Muscle of leg (tissue), 11 donors: ENCODE data around the gene SH3TC2. TPM values are rescaled to one million over a fixed set of nuclear protein-coding genes. Genes with fewer than 3 reads are reported as not detected.
A peak's percentile ranks its signal among the peaks of the same experiment; 100 is the strongest.

Experiments used
- DNase-seq: peaks from one replicate; pipeline ENCODE4 v3.0.0; 2013
- H3K27ac ChIP-seq: one replicate; pipeline ENCODE4 v1.5.1; 2013; ENCODE audit warnings: mild to moderate bottlenecking, low read length, control low read depth
- H3K27me3 ChIP-seq: one replicate; pipeline ENCODE4 v1.6.1; 2013; ENCODE audit warnings: low read length; ENCODE audit not compliant: control insufficient read depth, insufficient read depth
- H3K36me3 ChIP-seq: one replicate; pipeline ENCODE4 v1.6.1; 2013; ENCODE audit warnings: low read length; ENCODE audit not compliant: control insufficient read depth, insufficient read depth
- H3K4me1 ChIP-seq: one replicate; pipeline ENCODE4 v1.6.1; 2013; ENCODE audit warnings: low read length; ENCODE audit not compliant: control insufficient read depth, insufficient read depth
- H3K4me3 ChIP-seq: one replicate; pipeline ENCODE4 v1.5.1; 2013; ENCODE audit warnings: low read length, control low read depth
- H3K9me3 ChIP-seq: replicated peaks from 2 replicates; pipeline ENCODE4 v1.6.1; 2013; ENCODE audit warnings: low read depth, low read length; ENCODE audit not compliant: control insufficient read depth
- WGBS: methylation state at CpG from one replicate; pipeline ENCODE4 v1.1.5; 2013; ENCODE audit warnings: missing lambda C conversion rate; ENCODE audit not compliant: insufficient coverage; 5-methylcytosine and 5-hydroxymethylcytosine counted together
- polyA plus RNA-seq, 8 donors: library from polyadenylated mRNA; unstranded; fragments of 120-200 nt; gene quantifications; one replicate each; pipeline versions ENCODE4 v1.2.1 to v1.2.3, GENCODE V29; 2013; ENCODE audit warnings: inconsistent platforms in 1 of 8, low replicate concordance in 1 of 8; ENCODE audit not compliant: insufficient read length in 8 of 8, insufficient read depth in 1 of 8
- total RNA-seq: library from RNA; stranded (reverse); fragments of 120-200 nt; gene quantifications from one replicate; pipeline ENCODE4 v1.2.4, GENCODE V29; 2013

Gene SH3TC2
- total and polyA plus RNA-seq, 9 donors = 0.84 to 3.0 (median 1.6) TPM

DNA sequence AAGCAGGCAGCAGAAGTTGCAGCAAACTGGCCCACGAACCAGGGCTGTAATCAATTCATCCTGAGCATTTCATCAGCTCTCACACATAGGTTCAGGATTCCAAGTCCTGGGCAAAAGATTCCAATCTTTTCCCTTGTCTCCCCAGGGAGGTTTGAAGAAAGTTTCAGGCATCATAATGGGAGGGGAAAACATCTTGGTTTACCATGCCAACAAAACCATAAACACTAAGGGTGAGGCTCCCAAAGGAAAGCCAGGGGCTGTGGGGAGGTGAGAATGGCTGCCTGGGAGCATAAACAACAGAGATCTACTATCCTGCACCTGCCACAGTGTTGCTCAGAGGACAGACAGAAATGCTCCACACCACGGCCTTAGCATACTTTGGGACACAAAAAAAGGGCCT lies 94.6 kb downstream of the SH3TC2 start:
- no peak for DNase-seq
- WGBS = 42% methylated on average over 1 of the region's 2 CpGs
- Histone ChIP-seq H3K27me3 (no peaks in the 10 kb centered on the region), H3K9me3 (no peaks in the 10 kb centered on the region), H3K4me3 (no peak overlapping the region), H3K4me1 (peaks cover 65% of the 10 kb centered on the region), H3K36me3 (no peaks in the 10 kb centered on the region), H3K27ac (peak overlapping the region; percentile 47)

DNA sequence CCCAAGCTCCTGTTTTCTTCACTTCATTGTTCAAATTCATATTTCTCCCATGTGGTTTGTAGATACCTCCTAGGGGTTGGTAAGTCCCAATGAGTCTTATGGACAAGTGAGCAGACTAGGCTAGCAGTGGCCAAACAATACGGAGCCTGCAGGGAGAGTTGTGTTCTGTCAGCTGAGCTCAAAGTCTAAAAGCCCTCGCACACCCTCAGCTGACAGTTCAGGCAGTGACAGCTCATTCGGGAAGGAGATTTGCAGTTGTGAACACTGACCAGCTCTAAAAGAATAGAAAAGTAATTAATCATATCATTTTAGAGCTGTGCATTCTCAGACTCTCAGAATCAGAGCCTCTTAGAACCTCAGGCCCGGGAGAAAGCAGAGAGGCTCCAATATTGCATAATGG lies 95.1 kb downstream of the SH3TC2 start:
- 80% methylated on average over 1 of the region's 4 CpGs for WGBS
- H3K4me1 ChIP-seq = peaks cover 60% of the 10 kb centered on the region
- H3K36me3 ChIP-seq = no peaks in the 10 kb centered on the region
- no peak overlapping the region for H3K27ac ChIP-seq
- no peaks in the 10 kb centered on the region for H3K27me3 ChIP-seq
- no peak for DNase-seq
- no peaks in the 10 kb centered on the region for H3K9me3 ChIP-seq
- no peak overlapping the region for H3K4me3 ChIP-seq

DNA sequence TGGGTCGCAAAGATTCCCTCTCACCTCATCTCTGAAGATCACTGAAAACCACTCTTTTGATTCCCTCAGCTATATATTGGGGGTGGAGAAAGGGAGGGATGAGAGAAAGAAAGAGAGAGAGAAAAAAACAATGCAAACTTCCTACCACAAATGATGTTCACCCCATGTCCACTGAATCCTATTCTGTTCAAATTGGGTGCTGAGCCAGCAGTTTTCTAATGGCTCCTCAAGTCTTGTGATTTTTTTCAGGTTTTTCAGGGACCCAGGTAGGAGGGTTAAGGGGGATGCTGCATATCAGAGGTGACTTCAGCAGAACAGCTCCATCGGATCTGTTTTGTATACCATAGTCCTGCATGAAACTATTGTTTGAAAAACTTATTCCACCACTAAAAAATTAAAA lies 95.9 kb downstream of the SH3TC2 start:
- H3K9me3 ChIP-seq = no peaks in the 10 kb centered on the region
- no peaks in the 10 kb centered on the region for H3K36me3 ChIP-seq
- H3K27me3 ChIP-seq = no peaks in the 10 kb centered on the region
- no CpG with 5 or more reads among the region's 2 CpGs for WGBS
- H3K4me1 ChIP-seq = peaks cover 55% of the 10 kb centered on the region
- H3K4me3 ChIP-seq = no peak overlapping the region
- no peak for DNase-seq
- H3K27ac ChIP-seq = no peak overlapping the region

DNA sequence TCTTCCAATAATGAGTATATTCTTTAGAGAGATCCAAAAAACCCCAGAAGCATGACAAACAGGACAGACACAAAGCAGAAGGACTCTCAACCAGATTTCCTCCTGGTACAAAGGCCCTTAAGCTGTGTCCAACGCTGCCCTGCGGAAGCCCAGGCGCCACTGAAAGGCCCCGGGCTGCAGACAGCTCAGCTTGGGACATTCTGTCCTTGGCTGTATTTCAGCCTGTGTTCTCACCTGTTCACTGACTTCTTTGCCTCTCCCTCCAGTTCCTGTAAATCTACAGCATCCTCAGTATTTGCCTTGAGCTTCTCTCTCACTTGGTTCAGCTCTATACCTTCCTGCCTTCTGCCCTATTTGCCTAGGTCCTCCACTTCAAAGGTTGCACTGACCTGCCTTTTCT lies 96.5 kb downstream of the SH3TC2 start:
- 73% methylated on average over 4 of the region's 4 CpGs for WGBS
- H3K36me3 ChIP-seq = no peaks in the 10 kb centered on the region
- no peaks in the 10 kb centered on the region for H3K27me3 ChIP-seq
- H3K4me3 ChIP-seq = no peak overlapping the region
- H3K4me1 ChIP-seq = peaks cover 55% of the 10 kb centered on the region
- H3K27ac ChIP-seq = peak overlapping the region; percentile 80
- DNase-seq = no peak
- H3K9me3 ChIP-seq = no peaks in the 10 kb centered on the region

DNA sequence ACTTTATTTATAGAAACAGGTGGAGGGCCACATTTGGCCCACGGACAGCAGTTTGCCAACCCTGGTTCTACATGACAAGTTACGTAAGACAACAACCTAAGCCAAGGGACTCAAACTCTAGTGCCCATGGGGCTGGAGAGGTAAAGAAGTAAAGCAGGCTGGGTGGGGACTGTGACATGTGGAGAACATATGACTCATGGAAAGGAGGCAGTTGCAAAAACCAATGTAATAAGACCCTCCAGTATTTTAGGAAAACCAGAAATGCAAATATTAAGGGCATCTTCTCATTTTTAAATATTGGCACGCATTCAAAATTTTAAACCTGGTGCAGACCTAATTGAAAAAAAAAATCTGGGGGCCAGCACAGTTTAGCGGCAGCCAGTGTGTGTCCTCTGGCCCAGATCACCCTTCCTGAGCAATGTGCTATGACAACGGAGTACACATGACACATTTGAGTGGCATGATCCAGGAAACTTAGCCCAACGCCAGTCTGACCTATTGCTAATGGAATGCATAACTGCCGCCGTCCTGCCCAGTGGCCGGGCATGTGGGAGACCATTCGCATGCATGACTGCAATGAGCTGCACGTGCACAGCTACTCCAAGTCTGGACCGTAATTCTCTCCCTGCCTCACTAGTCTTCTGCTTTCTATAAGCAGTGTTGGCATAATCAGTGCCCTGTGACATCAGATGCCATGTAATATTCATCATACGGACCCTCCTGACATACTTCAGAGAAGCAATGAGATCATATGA lies 97.2 kb downstream of the SH3TC2 start:
- Histone ChIP-seq H3K36me3 (no peaks in the 10 kb centered on the region), H3K4me1 (peaks cover 51% of the 10 kb centered on the region), H3K4me3 (no peak overlapping the region), H3K27ac (peak overlapping the region; percentile 80), H3K27me3 (no peaks in the 10 kb centered on the region), H3K9me3 (no peaks in the 10 kb centered on the region)
- peak; percentile 90 for DNase-seq
- WGBS = 63% methylated on average over 10 of the region's 13 CpGs

DNA sequence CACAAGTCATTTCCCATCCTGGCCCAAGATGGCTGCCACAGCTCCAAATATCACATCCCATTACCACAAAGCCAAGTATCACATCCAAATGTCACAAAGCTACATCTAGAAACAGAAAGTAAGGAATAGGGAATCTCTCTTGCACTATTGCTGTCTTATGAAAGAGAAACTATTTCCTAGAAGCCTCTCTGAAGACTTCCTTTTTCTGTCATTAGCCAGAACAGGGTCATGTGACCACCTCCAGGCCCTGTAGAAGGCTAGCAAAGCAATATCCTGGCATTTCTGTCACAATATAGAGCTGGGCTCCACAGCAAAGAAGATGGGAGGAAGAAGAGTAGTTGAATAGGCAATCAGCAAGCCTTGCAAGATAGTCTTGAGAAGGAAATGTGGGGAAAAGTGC lies 99.2 kb downstream of the SH3TC2 start:
- H3K27ac ChIP-seq = no peak overlapping the region
- peak; percentile 54 for DNase-seq
- H3K36me3 ChIP-seq = no peaks in the 10 kb centered on the region

DNA sequence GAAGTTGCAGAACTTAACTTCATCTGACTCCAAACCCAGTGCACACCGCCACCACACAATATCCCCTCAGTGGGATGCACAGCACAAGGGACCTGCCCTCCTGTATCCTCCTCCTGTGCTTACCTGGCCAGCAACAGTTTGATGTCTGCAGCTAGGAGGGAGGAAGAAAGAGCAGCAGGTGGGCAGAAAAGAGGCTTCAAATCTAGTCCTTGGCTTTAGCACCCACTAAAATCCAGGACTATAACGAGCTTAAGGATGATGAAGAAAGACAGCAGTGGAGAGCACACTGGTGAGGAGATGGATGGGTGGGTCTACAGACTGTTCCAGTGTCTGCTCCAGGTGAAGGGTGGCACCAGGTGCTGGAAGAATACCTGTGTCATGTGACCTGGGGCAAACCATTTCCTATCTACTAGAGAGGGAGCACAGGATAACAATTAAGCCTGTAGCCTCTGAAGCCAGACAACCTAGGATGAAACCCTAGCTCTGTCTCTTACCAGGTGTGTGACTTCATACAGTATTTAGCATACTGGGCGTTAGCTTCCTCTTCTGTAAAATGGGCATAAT lies 100.0 kb downstream of the SH3TC2 start:
- H3K27me3 ChIP-seq = no peaks in the 10 kb centered on the region
- H3K4me1 ChIP-seq = peaks cover 26% of the 10 kb centered on the region
- H3K27ac ChIP-seq = no peak overlapping the region
- DNase-seq = no peak
- H3K4me3 ChIP-seq = no peak overlapping the region
- WGBS = no CpG with 5 or more reads among the region's 3 CpGs
- no peaks in the 10 kb centered on the region for H3K9me3 ChIP-seq
- H3K36me3 ChIP-seq = no peaks in the 10 kb centered on the region

More for the DNA sequence above, 99.2 kb downstream of the SH3TC2 start:
- Histone ChIP-seq H3K4me1 (peaks cover 33% of the 10 kb centered on the region), H3K9me3 (no peaks in the 10 kb centered on the region), H3K4me3 (no peak overlapping the region), H3K27me3 (no peaks in the 10 kb centered on the region)

DNA sequence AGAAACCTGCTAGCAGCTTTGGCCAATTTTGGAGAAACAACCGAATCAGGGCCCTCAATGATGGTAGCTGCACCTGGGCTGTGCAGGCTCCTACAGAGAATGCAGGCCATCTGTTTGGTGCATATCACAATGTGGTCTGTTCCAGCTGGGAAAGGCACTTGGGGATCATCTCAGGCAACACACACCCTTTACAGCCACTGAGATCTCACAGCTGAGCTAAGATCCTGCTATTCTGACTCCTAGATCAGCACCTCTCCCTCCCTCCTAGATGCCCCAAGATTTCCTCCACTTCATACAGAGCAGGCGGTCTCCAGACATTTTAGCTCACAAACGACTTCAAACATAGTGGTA lies 100.7 kb downstream of the SH3TC2 start:
- no peaks in the 10 kb centered on the region for H3K27me3 ChIP-seq
- H3K36me3 ChIP-seq = no peaks in the 10 kb centered on the region
- 44% methylated on average over 1 of the region's 3 CpGs for WGBS
- DNase-seq = no peak
- H3K4me1 ChIP-seq = peaks cover 21% of the 10 kb centered on the region
- H3K27ac ChIP-seq = no peak overlapping the region
- H3K9me3 ChIP-seq = no peaks in the 10 kb centered on the region
- H3K4me3 ChIP-seq = no peak overlapping the region

DNA sequence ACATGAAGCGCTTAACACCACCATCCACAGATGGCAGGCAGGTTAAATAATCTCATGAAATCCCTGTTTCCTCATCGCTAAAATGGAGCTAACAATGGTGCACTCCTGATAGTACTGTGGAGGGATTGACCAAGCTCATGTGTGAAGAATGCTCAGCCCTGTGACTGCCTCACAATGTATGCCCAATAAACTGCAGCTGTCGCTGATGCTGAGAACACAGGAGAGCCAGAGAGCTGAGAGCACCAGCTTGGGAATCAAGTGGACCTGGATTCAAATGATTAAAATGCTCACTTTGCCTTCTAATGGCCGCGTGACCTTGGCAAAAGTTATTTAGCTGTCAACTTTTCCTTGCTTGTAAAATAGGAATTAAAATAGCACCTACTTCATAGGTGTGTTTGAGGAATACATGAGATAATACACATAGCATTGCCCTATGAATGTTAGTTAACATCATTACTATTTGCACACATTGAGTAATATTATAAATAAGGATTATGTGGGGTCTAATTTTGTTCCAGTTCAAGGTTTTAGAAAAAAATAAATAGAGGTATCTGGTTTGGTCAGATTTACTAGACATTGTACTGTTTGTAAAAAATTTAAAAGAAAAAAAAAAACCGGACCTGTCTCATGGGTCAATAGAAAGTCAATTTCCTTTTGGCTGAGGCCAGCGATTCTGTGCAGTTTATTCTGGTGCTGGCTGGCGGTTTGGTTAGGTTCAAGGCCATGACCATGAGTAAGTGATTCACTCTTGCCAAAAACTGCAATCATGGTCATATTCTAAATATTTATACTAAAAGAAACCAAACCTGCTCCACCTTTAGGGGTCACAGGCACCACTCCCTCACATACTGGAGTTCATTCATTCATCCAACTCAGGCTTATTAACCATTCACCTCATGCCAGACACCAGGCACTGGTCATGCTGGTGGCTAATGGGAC lies 101.3 kb downstream of the SH3TC2 start:
- Histone ChIP-seq H3K27ac (no peak overlapping the region), H3K4me1 (peaks cover 15% of the 10 kb centered on the region), H3K36me3 (no peaks in the 10 kb centered on the region), H3K4me3 (no peak overlapping the region), H3K27me3 (no peaks in the 10 kb centered on the region), H3K9me3 (no peaks in the 10 kb centered on the region)
- WGBS = 90% methylated on average over 3 of the region's 8 CpGs
- peak; percentile 23 for DNase-seq

DNA sequence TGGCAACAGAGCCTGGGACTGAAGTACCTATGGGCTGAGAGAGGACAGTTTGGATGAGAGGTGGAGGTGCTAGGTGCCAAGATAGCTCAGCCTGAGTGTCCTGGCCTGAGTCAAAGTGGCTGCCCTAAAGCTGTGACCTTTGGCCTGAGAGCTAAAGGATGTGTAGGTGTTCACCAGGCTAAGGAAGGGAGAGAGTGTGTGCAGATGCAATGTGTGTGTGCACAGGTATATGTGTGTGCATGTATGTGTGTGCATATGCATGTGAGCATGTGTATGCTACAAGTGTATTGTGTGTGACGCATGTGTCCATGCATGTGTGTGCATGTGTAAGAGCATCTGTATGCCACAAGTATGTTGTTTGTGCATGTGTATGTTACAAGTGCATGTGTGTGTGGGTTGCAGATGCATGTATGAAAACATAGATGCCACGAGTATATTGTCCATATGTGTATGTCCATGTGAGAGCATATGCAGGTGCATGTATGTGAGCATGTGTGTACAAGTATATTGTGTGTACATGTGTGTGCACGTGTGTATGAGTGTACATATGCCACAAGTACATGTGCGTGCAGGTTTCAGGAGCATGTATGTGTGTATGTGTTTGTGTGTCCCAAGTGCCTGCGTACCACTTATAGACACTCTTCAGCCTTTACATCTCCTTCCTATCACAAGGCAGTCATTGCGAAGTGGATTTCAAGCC lies 102.6 kb downstream of the SH3TC2 start:
- H3K27me3 ChIP-seq = no peaks in the 10 kb centered on the region
- H3K36me3 ChIP-seq = no peaks in the 10 kb centered on the region
- DNase-seq = no peak
- H3K9me3 ChIP-seq = no peaks in the 10 kb centered on the region
- peaks cover 2% of the 10 kb centered on the region for H3K4me1 ChIP-seq
- 85% methylated on average over 3 of the region's 6 CpGs for WGBS
- H3K27ac ChIP-seq = no peak overlapping the region
- no peak overlapping the region for H3K4me3 ChIP-seq
